SIG-M5 treated with dmso at 0.1 percent for 504 hours (cell line): ENCODE measurements around the gene EEPD1.

Experiments
- DNase-seq: peaks from one replicate; lab custom pipeline; 2025; ENCODE audit not compliant: unreplicated experiment; lab: John Stamatoyannopoulos, UW

Gene EEPD1

DNA sequence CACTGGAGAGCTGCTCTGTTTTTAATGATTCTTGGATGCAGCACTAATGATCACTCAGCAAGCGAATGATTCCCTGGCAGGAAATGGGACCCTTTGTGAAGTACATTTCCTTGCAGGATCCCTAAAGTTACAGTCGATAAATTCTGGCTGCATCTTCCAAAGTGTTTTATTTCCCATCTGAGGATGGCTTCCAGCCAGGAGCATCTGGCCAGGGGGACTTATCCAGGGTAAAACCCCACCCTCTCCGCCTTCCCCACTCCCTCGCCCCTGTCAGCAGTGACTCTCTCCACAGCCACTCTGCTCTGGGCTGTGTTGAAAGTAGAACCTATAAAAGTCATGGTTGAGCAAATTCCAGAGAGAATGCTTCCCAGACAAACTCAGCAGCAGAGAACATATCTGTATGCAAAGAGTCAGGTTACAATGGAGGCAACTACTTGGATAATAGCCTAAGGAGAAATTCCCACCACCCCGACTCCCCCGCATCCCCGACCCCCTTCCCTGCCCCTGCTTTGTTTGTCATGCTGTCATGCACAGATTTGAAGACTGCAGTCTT lies 125.6 kb downstream of the EEPD1 start:
- no peak for DNase-seq

DNA sequence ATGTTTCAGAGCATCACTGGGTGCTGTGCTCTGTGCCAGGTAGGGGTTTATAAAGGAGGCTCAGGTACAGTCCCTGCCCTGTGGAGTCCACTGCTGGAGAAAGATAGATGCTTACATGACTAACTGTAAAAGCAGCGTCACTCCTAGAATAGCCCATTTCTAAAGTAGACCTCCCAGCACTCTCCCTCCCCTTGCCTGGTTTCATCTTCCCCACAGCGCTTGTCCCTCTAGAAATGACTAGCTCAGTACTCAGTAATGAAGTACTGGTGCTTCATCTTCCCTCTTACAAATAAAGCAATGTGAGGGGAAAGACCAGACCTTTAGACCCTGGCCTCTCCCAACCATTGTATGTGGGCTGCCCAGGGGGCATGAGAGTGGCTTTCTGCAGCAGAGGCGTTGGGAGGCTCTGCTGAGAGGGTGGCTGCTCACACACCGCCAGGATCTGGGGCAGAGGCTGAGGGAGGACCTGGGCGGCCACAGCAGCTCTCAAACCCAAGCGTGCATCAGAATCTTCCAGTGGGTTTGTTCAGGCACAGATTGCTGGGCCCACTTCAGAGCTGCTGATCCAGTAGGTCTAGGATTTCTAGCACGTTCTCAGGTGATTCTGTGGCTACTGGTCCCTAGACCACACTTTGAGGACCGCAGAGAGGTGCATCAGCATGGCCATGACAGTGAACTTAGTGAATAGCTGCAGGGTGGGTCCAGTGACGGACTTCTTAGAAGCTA lies 126.3 kb downstream of the EEPD1 start:
- DNase-seq = no peak

DNA sequence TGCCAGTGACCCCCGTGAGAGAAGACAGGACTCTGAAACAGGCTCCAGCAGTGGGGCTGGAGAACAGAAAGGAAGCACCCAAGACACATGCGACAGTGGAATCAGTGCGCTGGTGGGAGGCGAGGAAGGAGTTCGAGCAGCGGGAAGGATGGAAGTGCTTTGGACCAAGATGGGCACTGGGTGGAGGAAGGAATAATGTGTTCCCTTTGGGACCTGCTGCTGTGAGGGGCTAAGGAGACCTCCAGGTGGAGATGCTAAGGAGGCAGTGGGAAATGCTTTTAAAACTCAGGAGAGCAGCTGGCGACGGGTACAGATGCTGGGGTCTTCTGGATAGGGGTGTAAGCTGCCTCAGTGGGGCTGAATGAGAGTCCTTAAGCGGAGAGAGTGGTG lies 126.9 kb downstream of the EEPD1 start:
- no peak for DNase-seq

DNA sequence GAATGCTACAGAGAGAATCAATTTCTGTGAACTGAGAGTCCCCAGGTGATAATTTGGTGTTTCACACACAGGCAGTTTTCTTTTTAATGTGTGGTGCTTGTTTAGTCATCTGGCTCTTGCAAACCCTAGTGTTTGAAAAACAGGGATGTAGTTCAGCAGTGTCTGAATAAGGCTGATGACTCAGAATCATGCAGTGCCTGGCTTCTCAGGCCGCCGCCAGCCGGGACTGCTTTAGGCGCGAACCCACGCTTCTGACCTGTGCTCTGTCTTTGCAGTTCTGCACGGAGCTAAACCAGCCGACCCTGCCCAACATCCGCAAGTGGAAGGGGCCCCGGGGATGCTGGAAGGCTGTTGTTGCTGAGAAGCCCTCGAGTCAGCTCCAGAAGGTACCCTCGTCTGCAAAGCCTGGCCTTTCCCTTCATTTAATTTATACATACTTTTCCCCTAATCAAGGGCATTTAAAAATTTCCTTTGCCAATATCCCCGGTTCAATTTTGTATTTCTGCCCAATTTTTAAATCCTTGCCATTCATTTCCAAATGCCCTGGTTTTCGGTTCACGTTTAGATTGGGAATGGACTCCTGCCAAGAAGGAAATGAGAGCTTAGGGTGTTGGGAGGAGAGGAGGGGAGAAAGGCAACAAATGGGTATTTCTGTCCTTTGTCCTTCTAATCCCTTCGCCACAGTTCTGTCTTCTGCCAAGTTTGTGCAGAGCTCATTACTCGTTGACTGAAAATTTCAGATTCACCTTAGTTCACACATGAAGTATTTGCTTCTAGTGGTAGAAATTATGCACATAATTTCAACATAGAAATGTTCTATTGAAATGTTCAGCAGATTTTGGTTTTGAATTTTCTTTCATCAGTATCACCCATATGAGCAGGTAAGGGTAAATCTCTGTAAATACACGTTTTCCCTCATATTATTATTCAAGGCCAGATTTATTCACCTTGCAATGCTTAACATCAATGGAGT lies 128.1 kb downstream of the EEPD1 start:
- DNase-seq = peak; percentile 68

DNA sequence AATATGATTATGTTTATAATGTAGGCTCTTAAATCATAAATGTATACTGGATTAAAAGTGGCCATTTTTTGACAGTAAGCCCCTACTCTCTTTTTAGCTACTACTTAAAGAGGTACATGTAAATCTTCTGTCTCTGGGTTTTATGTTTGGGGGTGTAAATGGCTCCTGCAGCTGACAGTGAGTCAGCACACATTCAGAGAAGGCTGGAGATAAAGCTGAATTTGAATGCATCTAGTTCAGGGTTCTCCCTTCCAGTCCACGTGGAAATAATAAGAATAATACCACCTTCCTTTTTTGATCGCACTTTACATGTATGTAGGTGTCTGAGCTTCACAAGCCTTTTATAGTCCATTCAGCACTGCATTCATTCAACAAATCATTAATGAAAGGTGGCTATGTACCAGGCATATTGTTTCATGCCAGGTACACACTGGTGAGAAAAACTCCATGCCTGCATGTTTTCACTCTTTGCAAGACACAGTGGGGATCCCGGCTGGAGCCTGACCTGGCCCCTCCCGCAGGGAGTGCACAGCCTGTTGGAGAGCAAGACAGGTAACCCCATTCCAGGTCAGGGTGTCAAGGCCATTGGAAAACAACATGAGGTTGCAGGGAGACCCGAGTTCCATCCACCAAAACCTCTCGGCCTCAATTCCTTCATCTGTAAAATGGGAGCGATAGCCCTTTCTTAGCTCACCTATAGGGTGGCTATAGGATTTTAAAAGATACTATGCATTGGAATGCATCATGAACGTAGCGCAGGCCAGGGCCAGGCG lies 129.1 kb downstream of the EEPD1 start:
- no peak for DNase-seq

DNA sequence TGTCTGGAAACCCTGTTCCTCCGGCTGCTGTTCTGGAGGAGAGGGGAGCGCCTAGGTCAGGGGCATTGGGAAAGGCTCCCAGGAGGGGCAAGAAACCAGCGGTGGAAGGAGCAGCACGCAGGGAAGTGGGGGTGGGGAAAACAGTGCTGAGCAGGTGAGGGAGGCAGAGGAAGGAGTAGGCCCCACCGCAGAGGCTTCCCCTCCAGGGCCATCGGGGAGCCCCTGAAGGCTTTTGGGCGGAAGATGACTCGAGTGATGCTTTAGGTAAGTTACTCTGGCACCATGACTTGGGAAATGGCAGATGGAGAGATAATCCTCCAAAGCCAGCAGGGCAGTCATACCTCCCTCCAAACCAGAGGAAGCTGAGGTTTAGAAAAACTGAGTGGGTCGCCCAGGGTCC lies 130.1 kb downstream of the EEPD1 start:
- peak; percentile 55 for DNase-seq

DNA sequence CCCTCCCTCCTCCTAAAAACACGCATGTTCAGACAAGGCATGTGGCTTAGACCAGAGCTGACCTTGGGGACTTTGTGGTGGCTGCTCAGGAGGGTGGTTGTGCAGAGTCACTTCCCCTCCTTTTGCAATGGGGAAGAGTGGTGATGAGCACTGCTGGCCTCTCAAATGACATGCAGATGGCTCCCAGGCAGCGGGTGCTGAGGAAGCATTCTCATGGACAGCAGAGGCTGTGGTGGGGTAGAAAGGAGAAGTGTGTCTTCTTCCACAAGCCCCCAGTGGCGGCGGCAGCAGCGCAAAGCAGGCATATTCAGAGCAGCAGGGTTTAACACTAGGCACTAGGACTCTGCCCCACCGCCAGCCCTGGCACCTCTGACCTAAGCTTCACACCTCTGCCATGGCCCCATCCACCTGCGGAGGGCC lies 130.7 kb downstream of the EEPD1 start:
- peak; percentile 98 for DNase-seq

DNA sequence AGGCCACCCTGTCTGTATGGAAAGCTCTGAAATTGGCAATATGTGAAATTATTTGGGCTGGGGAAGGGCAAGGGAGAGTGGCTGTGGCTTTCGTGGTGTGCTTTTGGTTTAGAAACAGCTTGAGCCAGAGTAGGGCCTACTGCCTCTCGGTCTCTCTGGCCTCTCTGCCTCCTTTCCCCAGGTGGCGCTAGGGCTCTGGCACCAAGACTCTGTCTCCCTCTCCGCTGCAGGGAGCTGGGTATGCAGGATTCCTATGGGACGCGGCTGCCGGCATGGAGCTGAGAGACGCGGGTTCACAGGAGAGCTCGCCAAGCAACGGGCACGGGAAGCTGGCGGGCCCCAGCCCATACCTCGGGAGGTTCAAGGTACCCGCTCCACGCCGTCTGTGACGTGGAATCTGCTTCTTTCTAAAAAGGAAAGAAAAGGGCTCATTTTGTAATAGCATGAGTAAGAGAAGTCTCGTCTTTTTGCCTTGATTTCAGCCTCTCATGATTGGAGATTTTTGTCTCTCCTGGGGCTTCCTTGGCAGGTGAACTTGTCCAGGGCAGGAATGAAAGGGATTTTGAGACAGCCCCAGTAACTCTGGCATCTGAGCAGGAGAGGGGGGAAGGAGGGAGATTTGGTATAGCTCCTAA lies 131.5 kb downstream of the EEPD1 start:
- DNase-seq = no peak

DNA sequence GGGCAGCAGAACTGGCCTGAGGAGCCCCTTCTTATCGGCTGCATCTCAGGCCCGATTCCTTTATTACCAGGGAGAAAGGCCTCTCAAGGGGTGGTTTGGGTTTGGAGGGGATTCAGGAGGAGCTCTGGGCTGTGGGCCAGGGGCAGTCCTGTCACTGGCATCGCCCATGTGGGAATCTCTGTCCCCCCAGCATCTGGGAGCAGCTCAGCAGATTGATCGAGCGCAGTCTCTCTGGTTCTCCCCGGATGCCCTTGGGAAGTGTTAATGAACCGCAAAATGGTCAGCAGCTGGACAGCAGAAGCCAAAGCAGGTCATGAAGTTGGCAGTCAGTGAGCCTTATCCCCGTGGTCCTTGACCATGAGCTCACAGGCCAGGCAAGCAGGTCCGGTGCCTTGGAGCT lies 132.2 kb downstream of the EEPD1 start:
- no peak for DNase-seq

DNA sequence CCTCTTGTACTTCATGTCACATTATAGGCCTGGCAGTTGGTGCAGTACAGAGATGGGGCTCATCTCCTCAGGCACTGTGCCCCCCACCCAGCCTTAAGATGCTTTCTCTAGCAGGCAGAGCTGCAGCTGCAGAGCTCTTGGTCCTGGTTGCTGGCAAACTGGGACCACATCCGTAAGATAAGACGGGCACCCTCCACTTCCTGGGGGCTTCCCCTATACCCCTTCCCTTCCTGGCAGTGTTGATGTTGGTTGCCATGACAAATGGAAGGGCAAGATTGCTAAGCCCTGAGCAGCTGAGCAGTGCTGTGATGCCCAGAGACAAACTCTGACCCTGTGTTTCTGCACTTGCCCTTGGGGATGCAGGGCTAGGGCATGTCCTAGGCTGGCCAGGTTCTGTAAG lies 133.2 kb downstream of the EEPD1 start:
- no peak for DNase-seq

DNA sequence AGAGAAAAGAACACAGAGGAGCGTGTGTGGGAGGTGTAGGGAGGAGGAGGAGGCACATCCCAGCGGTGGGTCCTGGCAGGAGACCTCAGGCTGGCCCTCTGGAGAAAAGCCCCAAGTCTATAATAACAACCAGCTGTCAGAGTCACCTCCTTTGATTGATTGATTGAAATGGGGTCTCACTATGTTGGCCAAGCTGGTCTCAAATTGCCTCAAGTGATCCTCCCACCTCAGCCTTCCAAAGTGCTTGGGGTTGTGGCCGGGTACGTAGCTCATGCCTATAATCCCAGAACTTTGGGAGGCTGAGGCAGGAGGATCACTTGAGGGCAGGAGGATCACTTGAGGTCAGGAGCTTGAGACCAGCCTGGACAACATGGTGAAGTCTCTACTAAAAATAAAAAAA lies 133.6 kb downstream of the EEPD1 start:
- no peak for DNase-seq

DNA sequence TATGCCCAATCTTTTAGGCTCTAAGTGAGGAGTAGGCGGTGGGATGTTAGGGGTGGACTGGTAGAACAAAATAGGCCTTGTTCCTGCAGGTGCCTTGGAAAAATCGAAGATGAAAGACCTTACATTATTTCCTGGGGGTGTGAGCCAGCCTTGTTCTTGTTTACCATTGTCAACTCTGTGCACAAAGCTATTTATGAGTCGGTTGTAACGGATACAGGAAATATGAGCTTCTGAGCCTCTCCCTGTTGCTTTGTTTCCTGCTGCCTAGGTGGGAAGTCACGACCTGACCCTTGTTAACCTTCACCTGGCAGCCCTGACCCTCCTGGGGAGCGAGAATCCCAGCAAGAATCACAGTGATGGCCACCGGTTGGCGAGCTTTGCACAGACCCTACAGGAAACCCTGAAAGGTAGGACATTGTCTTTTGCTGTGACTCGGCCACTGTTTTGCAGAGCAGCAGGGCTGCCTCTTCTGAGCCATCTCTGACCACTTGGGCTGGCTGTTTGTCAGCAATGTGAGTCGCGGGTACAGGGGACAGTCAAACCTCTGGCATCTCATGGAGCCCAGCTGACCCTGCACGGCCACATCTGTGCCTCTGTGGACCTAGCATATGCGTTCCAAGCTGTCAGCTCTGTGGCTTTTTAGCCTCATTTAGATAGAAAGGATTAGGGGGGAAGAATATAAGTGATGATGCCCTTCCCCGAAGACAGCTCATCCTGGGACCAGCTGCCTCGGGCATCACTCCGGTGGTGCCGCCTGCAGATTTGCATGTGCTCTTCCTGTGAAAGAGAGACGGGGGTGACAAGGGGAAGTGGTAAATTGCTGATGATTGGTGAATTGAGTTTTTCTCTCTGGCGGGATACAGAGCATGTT lies 134.6 kb downstream of the EEPD1 start:
- DNase-seq = no peak

DNA sequence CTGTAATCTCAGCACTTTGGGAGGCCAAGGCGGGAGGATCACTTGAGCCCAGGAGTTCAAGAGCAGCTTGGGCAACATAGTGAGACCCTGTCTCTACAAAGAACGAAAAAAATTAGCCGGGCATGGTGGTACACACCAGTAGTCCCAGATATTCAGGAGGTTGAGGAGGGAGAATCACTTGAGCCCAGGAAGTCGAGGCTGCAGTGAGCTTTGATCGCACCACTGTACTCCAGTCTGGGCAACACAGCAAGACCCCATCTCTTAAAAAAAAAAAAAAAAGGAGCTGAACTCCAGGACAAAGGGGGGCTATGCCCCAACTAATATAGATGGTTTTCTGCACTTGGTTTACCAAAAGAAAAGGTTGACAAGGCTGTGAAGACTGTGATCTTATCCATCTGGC lies 135.4 kb downstream of the EEPD1 start:
- no peak for DNase-seq

DNA sequence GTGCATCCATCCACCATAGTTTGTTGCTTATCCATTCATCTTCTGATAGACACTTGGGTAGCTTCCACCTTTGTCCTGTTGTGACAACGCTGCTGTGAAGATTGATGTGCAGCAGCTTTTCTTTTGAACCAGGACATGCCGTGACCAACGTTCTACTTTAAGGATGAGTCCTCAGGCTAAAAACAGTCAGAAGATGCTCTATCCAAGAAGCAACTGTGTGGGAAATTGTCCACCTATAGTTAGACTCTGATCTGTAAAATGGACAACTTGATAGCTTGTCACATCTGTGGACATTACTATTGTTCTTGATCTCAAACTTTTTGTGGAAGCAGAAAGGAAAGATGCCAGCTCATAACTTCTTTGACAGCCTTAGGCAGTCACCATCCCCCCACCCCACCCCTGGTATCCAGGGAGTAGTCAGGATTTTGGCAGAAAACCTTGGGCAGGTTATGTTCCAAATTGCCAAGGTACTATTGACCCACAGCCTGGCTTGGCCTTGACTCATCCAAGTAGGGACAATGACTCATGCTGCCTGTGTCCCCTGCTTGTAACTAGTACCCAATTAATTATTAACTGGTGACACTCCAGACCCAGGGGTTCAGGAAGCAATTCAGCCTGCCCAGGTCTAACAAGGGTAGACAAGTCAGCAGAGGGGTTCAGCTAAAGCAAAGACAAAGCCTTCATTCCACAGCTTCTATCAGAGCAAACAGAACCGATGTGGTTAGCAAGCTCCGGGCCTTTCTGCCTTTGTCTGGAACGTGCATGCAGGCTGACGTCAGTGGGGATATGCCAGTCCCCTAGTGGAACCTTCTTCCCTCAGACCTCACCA lies 137.0 kb downstream of the EEPD1 start:
- DNase-seq = no peak

DNA sequence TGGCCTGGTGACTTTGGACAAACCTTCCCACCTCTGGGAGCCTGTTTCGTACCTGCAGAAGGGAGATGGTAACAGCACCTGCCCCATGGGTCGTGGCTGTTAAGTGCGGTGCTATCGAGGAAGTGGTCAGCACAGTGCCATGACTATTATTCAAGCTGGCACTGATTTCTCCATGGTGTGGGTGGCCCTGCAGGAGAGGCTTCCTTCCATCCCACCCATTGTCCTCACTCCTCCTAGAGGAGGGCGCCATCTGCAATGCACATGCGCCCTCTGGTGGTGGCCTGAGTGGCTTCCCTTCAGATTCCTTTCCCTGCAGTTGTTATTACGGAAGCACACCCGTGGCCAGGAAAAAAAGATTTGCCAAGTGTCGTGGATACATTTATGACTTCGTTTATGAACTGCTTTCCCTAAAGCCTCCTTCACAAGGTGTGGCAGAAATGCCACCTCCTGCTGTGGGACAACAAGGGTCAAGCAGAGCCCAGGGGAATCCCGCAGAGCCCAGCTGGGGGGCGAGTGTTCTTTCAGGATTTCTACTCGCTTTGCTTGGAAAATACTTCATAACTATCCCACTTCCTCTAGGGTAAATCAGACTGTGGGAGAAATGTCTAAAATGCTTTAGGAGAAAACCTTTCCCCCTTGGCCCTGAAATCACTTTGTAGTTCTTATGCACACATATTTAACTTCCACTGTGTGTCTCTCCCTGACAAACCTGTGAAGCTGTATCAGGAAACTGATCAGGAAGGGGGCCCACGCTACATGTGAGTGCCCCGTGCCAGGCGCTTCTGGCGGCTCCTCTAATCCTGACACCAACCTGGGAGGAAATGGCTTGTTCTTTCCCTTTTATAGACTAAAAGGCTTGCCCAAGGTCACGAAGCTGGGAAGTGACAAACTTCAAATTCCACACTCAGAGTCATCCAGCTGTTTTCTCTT lies 138.6 kb downstream of the EEPD1 start:
- DNase-seq = peak; percentile 73

DNA sequence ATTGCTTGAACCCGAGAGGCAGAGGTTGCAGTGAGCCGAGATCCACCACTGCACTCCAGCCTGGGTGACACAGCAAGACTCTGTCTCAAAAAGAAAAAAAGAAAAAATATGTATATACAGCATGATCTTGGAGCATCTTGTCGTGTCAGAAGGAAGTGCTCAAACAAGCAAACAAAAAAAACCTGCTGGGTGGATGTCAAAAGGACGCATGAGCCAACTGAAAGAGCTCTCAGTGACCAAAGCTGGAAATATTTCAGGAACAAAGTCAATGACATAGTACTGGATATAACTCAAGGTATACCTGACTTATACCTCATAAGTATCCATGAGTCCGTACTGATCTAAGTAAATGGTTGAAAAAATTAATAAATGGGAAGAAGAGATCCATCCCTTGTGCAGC lies 142.0 kb downstream of the EEPD1 start:
- DNase-seq = peak; percentile 10

DNA sequence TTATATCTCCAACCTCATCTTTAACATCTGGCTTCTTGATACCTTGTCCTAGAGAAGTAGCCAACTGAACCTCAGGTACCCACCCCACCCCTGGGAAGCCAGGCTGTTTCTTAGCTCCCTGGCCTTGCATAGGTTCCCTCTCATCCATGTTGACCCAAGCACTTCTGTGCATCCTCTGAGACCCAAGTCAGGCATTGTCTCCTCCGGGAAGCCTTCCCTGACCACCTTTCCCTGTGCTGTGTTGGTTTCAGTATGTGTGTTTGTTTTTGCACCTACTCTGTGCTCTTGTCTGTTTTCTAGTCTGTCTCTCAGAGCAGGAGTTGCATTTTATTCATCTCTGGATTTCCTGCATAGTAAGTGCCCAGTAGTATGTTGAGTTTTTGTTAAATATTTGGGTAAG lies 143.2 kb downstream of the EEPD1 start:
- DNase-seq = no peak
